Prostate gland (tissue), 2 donors: ENCODE data around the gene TMEM40. TPM values are rescaled to one million over a fixed set of nuclear protein-coding genes. Genes with fewer than 3 reads are reported as not detected.

Experiments
- DNase-seq: peaks from one replicate; pipeline ENCODE4 v3.0.0-alpha.2; 2019; ENCODE audit warnings: low spot score
- H3K27ac ChIP-seq, 2 donors: fragments of 200-600 bp; sonication (generic); 2 replicates each; pipeline ENCODE4 v1.5.1; 2017 to 2019
- H3K27me3 ChIP-seq: fragments of 200-600 bp; sonication (generic); replicated peaks from 2 replicates; pipeline ENCODE4 v1.5.1; 2019; ENCODE audit not compliant: insufficient read depth
- H3K36me3 ChIP-seq, 2 donors: fragments of 200-600 bp; sonication (generic); 1 replicate in 1 of 2; 2 replicates in 1 of 2; pipeline versions ENCODE4 v1.5.1 to v1.8.1; 2017 to 2019
- H3K4me1 ChIP-seq: fragments of 200-600 bp; sonication (generic); replicated peaks from 2 replicates; pipeline ENCODE4 v1.5.1; 2019
- H3K4me3 ChIP-seq, 2 donors: fragments of 200-600 bp; sonication (generic); 2 replicates each; pipeline ENCODE4 v1.5.1; 2017 to 2019
- H3K9me3 ChIP-seq: fragments of 200-600 bp; sonication (generic); 2 replicates; pipeline ENCODE4 v1.5.1; 2017
- CTCF ChIP-seq, 4 experiments: fragments of 200-600 bp in 2 of 4; fragments of 450-650 bp in 2 of 4; sonication (generic) in 2 of 4; IDR thresholded peaks; 1 replicate in 3 of 4; 2 replicates in 1 of 4; pipeline ENCODE4 v1.5.1; 2016 to 2019; ENCODE audit warnings: antibody characterized with exemption in 4 of 4, mild to moderate bottlenecking in 2 of 4, moderate library complexity in 2 of 4
- POLR2A ChIP-seq: fragments of 450-650 bp; IDR thresholded peaks from one replicate; pipeline ENCODE4 v1.6.1; 2016; ENCODE audit warnings: antibody characterized with exemption, mild to moderate bottlenecking
- POLR2AphosphoS5 ChIP-seq: sonication (generic); formaldehyde crosslinking; IDR thresholded peaks from one replicate; pipeline ENCODE4 v1.6.1; 2017; ENCODE audit warnings: antibody characterized with exemption
- WGBS: methylation state at CpG from one replicate; pipeline ENCODE4 v1.1.5; 2018; 5-methylcytosine and 5-hydroxymethylcytosine counted together
- intact Hi-C: fragments of 100-400 bp; cut with DNase I; formaldehyde crosslinking; loops from one replicate; pipeline ENCODE4 v1.14.2; 2022
- total RNA-seq, 2 donors: library from RNA; depleted of rRNA; stranded (reverse); fragments of >200 nt; gene quantifications; one replicate each; pipeline ENCODE4 v1.1.0, GENCODE V29; 2016

The TMEM40 gene
- total RNA-seq, 2 donors from 2014 or later = 1.9 to 8.5 TPM

GRCh38 chr3:12803371-12803770 is 44.3 kb upstream of the TMEM40 start:
- Histone ChIP-seq H3K36me3 (no peaks in the 10 kb centered on the region), H3K27me3 (no peaks in the 10 kb centered on the region), H3K4me3 (no peak overlapping the region), H3K27ac (no peak overlapping the region), H3K9me3 (no peaks in the 10 kb centered on the region), H3K4me1 (no peaks in the 10 kb centered on the region)
- DNase-seq = no peak
- 97% methylated on average over 12 of the region's 12 CpGs for WGBS
- TF ChIP-seq POLR2A (no peak), POLR2AphosphoS5 (no peak), CTCF (IDR thresholded peaks at IDR 0.05) (no peak)
- intact Hi-C loops = no loop called here

DNA sequence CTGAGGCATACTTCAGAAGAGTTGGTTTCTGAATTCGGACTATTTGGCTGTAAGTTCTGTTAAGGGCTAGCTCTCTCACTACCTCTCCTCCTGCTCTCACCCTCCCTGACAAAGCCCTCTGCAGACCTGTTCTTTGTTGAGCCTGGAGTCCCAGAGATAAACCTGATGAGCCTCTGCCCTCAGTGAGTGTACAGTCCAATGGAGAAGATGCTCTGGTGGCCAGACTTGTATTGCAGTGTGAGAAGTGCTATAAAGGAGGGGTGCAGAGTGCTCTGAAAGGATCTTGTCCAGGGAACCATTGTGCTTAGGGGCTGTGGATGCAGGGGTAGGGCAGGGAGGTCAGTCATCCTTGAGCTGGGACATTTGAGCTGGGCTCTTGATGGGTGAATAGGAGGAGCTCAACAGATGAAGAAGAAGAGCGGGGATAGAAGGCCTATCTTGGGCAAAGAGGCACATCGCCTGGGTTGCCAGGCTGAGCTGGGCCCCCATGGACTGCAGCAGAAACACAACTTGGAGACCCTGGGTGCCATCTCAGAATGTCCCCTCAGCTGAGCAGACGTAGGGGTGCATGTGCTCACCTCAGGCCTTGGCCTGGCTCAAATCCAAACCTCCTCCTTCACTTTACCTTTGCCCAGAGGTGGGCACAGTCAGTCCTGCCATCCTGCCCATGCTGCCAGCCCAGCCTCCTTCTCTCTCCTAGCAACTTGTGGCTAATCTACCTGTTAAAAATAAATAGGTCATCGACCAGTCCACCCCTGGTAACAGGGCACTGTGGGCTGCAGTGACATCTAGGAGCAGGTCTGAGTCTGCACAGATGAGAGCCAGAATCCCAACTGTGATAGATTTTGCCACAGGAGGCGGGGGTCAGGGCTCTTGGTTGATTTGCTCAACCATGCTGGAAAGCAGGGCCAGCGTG is 40.7 kb upstream of the TMEM40 start:
- intact Hi-C loops = no loop called here
- Histone ChIP-seq H3K4me3 (no peak overlapping the region), H3K27me3 (no peaks in the 10 kb centered on the region), H3K9me3 (no peaks in the 10 kb centered on the region), H3K27ac (no peak overlapping the region), H3K36me3 (no peaks in the 10 kb centered on the region), H3K4me1 (no peaks in the 10 kb centered on the region)
- TF ChIP-seq POLR2AphosphoS5 (no peak), POLR2A (no peak), CTCF (IDR thresholded peaks at IDR 0.05) (no peak)
- DNase-seq = no peak
- WGBS = 90% methylated on average over 7 of the region's 7 CpGs

- Histone ChIP-seq H3K4me3 (no peak overlapping the region), H3K27ac (no peak overlapping the region), H3K36me3 (no peaks in the 10 kb centered on the region), H3K9me3 (no peaks in the 10 kb centered on the region), H3K4me1 (no peaks in the 10 kb centered on the region), H3K27me3 (no peaks in the 10 kb centered on the region)
- intact Hi-C loops = no loop called here
- no peak for DNase-seq
- 73% methylated on average over 12 of the region's 12 CpGs for WGBS
- no peak for TF ChIP-seq CTCF (IDR thresholded peaks at IDR 0.05)
- TF ChIP-seq POLR2AphosphoS5 = no peak
- TF ChIP-seq POLR2A = no peak
These were observed 39.6 kb upstream of the TMEM40 start for GRCh38 chr3:12798559-12799179.

DNA sequence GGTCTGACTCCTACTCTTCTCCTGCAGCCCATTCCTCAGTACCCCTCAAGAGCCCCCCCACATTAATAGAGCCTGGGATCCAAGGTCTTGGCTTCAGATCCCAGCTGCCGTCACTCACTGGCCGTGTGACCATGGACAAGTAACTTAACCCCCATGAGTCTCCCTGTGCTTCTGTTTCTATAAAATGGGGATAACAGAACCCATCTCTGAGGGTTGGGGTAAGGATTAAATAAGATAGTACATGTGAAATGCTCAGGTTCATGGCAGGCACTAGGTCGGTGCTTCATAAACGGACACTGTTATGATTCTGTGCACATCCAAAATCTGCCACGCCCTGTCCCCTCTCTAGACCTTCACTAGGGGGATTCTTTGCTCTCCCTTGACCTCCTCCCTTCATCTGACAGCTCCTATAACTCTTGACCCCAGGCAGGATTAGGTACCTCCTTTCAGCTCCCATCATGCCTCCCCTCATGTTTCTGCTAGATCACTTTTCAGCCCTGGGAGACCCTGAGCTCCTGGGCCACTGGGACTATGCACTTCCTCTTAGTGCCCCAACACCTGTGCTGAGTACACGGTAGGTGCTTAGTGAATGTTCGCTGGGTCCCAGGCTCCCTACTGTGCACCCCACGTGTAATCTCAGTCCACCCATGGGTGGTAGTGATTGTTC is 39.0 kb upstream of the TMEM40 start:
- no peak overlapping the region for H3K27ac ChIP-seq
- intact Hi-C loops = no loop called here
- H3K9me3 ChIP-seq = no peaks in the 10 kb centered on the region
- no peaks in the 10 kb centered on the region for H3K4me1 ChIP-seq
- no peak overlapping the region for H3K4me3 ChIP-seq
- no peak for TF ChIP-seq POLR2AphosphoS5
- no peak for TF ChIP-seq POLR2A
- TF ChIP-seq CTCF (IDR thresholded peaks at IDR 0.05) = no peak
- H3K36me3 ChIP-seq = no peaks in the 10 kb centered on the region
- no peak for DNase-seq
- H3K27me3 ChIP-seq = no peaks in the 10 kb centered on the region
- 75% methylated on average over 8 of the region's 8 CpGs for WGBS
